GM21528 (cell line): ENCODE results near the gene SLAMF6.
A peak's percentile ranks its signal among the peaks of the same experiment; 100 is the strongest.
"Not testable (repeated sequence)": the region's sequence is repeated elsewhere in the genome, so short reads cannot be mapped to it uniquely, and the experiment has no call there.

Experiments
- ATAC-seq: cut with Tn5 transposase; IDR thresholded peaks from one replicate; pipeline ENCODE4 v1.9.1; 2021; ENCODE audit warnings: mild to moderate bottlenecking, moderate library complexity; ENCODE audit not compliant: unreplicated experiment, low FRiP score

SLAMF6 gene

GRCh38 chr1:160544647-160545046, 21.6 kb upstream of the SLAMF6 start:
- ATAC-seq: no peak

- ATAC-seq: no peak
Observed at GRCh38 chr1:160542303-160542945, 19.4 kb upstream of the SLAMF6 start.

- ATAC-seq: no peak
Observed at GRCh38 chr1:160541622-160542302, 18.7 kb upstream of the SLAMF6 start.

- ATAC-seq: no peak
Observed at GRCh38 chr1:160540859-160541233, 17.8 kb upstream of the SLAMF6 start.

- peak; percentile 88 for ATAC-seq
Observed at GRCh38 chr1:160539990-160540858, 17.2 kb upstream of the SLAMF6 start.

- no peak for ATAC-seq
Observed at GRCh38 chr1:160539684-160539989, 16.6 kb upstream of the SLAMF6 start.

- no peak for ATAC-seq
Observed at GRCh38 chr1:160538985-160539651, 16.1 kb upstream of the SLAMF6 start.

- no peak for ATAC-seq
Observed at GRCh38 chr1:160537714-160538665, 14.9 kb upstream of the SLAMF6 start.

- no peak for ATAC-seq
Observed at GRCh38 chr1:160534823-160535605, 12.0 kb upstream of the SLAMF6 start.

- not testable (repeated sequence) for ATAC-seq
Observed at GRCh38 chr1:160532557-160532813, 9.4 kb upstream of the SLAMF6 start.

GRCh38 chr1:160531809-160532556, 8.9 kb upstream of the SLAMF6 start:
- not testable (repeated sequence) for ATAC-seq

- ATAC-seq: not testable (repeated sequence)
Observed at GRCh38 chr1:160529401-160529952, 6.4 kb upstream of the SLAMF6 start.

- ATAC-seq: not testable (repeated sequence)
Observed at GRCh38 chr1:160523789-160524188, 734 bp upstream of the SLAMF6 start.

- no peak for ATAC-seq
Observed at GRCh38 chr1:160522136-160522535, 919 bp downstream of the SLAMF6 start.

GRCh38 chr1:160521554-160521953, 1.5 kb downstream of the SLAMF6 start:
- no peak for ATAC-seq

GRCh38 chr1:160520999-160521398, 2.1 kb downstream of the SLAMF6 start:
- ATAC-seq: peak; percentile 53

GRCh38 chr1:160520582-160520981, 2.5 kb downstream of the SLAMF6 start:
- no peak for ATAC-seq

GRCh38 chr1:160519642-160520435, 3.2 kb downstream of the SLAMF6 start:
- ATAC-seq: no peak
